ENCODE results near the gene LPAR2. TPM values are rescaled to one million over a fixed set of nuclear protein-coding genes. Genes with fewer than 3 reads are reported as not detected.
A peak's percentile ranks its signal among the peaks of the same experiment; 100 is the strongest.

Gene LPAR2
- total RNA-seq, 4 donors from 2014 or later, result 6.5 to 26.0 (median 7.7) TPM

GRCh38 chr19:19645233-19645870 is 17.3 kb upstream of the LPAR2 start:
- ATAC-seq (ENCODE audit: low FRiP score), result no peak
- TF ChIP-seq CTCF (IDR thresholded peaks at IDR 0.05), result no peak

GRCh38 chr19:19644054-19644388 is 16.0 kb upstream of the LPAR2 start:
- DNase-seq (ENCODE audit: low spot score) (no peak), ATAC-seq (ENCODE audit: low FRiP score) (no peak)
- TF ChIP-seq CTCF (IDR thresholded peaks at IDR 0.05), result no peak

More at GRCh38 chr19:19645233-19645870, 17.3 kb upstream of the LPAR2 start:
- no peak for DNase-seq (ENCODE audit: low spot score)

- ATAC-seq (ENCODE audit: low FRiP score) (peak; percentile 75), DNase-seq (ENCODE audit: low spot score) (peak; percentile 63)
- TF ChIP-seq CTCF (IDR thresholded peaks at IDR 0.05), result peak in 2 of 3 donors; percentile 28 to 75
These were observed 15.4 kb upstream of the LPAR2 start, which contains the start of gene GMIP for GRCh38 chr19:19643158-19644053. Gene GMIP (minus strand): TSS chr19:19643657. CDS start chr19:19643529, 128 bp downstream.

GRCh38 chr19:19642506-19643157 is 14.6 kb upstream of the LPAR2 start:
- DNase-seq (ENCODE audit: low spot score) (no peak), ATAC-seq (ENCODE audit: low FRiP score) (no peak)
- TF ChIP-seq CTCF (IDR thresholded peaks at IDR 0.05), result no peak

GRCh38 chr19:19637523-19638251 is 9.7 kb upstream of the LPAR2 start:
- TF ChIP-seq CTCF (IDR thresholded peaks at IDR 0.05), result no peak
- ATAC-seq (ENCODE audit: low FRiP score) (no peak), DNase-seq (ENCODE audit: low spot score) (no peak)

GRCh38 chr19:19637186-19637522 is 9.1 kb upstream of the LPAR2 start:
- no peak for TF ChIP-seq CTCF (IDR thresholded peaks at IDR 0.05)
- DNase-seq (ENCODE audit: low spot score) (no peak), ATAC-seq (ENCODE audit: low FRiP score) (no peak)
